IPS-18a (cell line): Measurements from ENCODE around the gene SFTPA2.

Source experiments
- H3K27ac ChIP-seq: one replicate; pipeline ENCODE4 v1.5.1; 2013; ENCODE audit warnings: low read length
- H3K27me3 ChIP-seq: one replicate; pipeline ENCODE4 v1.6.1; 2013; ENCODE audit warnings: mild to moderate bottlenecking, low read length; ENCODE audit not compliant: control insufficient read depth, insufficient read depth
- H3K36me3 ChIP-seq: one replicate; pipeline ENCODE4 v1.6.1; 2013; ENCODE audit warnings: low read depth, low read length; ENCODE audit not compliant: control insufficient read depth
- H3K4me1 ChIP-seq: one replicate; pipeline ENCODE4 v1.6.1; 2013; ENCODE audit warnings: low read depth, low read length; ENCODE audit not compliant: control insufficient read depth
- H3K4me3 ChIP-seq: one replicate; pipeline ENCODE4 v1.5.1; 2013; ENCODE audit warnings: low read length
- H3K9ac ChIP-seq: one replicate; pipeline ENCODE4 v1.6.1; 2013; ENCODE audit warnings: mild to moderate bottlenecking, low read length, moderate library complexity
- H3K9me3 ChIP-seq: one replicate; pipeline ENCODE4 v1.6.1; 2013; ENCODE audit warnings: low read depth, low read length; ENCODE audit not compliant: control insufficient read depth

SFTPA2 gene

DNA sequence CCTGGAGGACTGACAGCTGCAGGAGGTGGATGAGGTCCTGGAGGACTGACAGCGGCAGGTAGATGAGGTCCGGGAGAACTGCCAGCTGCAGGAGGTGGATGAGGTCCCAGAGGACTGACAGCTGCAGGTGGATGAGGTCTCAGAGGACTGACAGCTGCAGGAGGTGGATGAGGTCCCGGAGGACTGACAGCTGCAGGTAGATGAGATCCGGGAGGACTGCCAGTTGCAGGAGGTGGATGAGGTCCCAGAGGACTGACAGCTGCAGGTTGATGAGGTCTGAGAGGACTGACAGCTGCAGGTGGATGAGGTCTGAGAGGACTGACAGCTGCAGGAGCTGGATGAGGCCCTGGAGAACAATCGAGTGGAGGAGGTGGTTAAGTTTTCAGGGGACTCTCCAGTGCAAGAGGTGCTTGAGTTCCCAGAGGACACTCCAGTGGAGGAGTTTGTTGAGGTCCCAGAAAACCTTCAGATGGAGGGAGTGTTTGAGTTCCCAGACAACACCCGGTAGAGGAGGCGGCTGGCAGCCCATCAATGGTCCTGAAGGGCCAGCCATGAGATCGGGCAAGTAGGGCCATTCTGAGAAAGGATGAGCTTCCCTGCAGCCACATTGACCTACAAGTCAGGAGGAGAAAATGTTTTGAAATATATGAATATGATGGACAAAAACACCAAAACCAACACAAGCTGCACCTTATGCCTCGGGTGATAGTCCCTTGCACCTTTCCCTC, 52.6 kb downstream of the SFTPA2 start:
- Histone ChIP-seq H3K9ac (no peak overlapping the region), H3K9me3 (no peaks in the 10 kb centered on the region), H3K36me3 (no peaks in the 10 kb centered on the region), H3K4me1 (no peaks in the 10 kb centered on the region), H3K27ac (no peak overlapping the region), H3K27me3 (no peaks in the 10 kb centered on the region), H3K4me3 (no peak overlapping the region)
